HG02759 (cell line): Measurements from ENCODE around the gene PTPRC.

Source experiments
- ATAC-seq: cut with Tn5 transposase; IDR thresholded peaks from one replicate; pipeline ENCODE4 v1.9.1; 2021; ENCODE audit warnings: mild to moderate bottlenecking, moderate library complexity; ENCODE audit not compliant: unreplicated experiment

The PTPRC gene

GRCh38 chr1:198700016-198700392, 61.2 kb downstream of the PTPRC start:
- no peak for ATAC-seq

DNA sequence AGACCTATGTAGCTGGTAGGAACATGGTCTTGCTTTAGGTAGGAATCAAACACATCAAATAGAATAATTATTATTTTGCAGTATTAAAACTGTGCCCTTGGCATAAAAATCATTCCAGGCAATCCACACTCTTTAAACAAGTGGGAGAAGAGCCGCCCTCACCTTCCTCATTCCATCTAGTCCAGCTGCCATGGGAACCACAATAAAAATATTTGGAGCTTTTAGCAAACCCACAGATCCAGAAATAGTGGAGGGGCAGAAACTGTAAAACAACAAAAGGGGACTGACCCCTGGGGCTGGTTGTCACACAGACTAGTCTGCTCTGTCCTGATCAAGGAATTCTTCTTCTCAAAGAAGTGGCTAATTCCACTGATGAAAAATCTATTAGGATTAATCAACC, 61.6 kb downstream of the PTPRC start:
- ATAC-seq, result no peak

DNA sequence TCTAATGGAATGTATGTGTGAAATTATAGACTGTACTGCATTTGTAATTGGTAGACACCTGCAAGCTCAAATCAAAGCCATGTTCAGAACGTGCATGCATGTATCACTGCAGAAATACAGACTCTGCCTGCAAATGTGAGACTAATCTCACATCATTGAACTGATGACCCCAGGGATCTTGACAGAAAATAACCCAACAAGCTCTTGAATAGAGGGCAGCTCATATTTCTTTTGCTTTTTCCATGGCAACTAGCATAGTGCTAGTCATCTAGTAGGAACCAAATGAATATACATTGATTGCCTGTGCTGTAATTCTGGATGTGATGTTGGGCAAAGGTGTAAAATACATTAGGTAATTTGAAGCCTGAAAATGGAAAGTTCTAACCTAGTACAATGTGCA, 62.4 kb downstream of the PTPRC start:
- no peak for ATAC-seq

GRCh38 chr1:198701766-198702539, 63.1 kb downstream of the PTPRC start:
- no peak for ATAC-seq

- no peak for ATAC-seq
These were observed 70.1 kb downstream of the PTPRC start for GRCh38 chr1:198708761-198709525.

- ATAC-seq, result no peak
These were observed 73.0 kb downstream of the PTPRC start for GRCh38 chr1:198711837-198712236.

- ATAC-seq, result no peak
These were observed 74.2 kb downstream of the PTPRC start for GRCh38 chr1:198713081-198713480.

- ATAC-seq, result no peak
These were observed 75.4 kb downstream of the PTPRC start for GRCh38 chr1:198714271-198714670.

DNA sequence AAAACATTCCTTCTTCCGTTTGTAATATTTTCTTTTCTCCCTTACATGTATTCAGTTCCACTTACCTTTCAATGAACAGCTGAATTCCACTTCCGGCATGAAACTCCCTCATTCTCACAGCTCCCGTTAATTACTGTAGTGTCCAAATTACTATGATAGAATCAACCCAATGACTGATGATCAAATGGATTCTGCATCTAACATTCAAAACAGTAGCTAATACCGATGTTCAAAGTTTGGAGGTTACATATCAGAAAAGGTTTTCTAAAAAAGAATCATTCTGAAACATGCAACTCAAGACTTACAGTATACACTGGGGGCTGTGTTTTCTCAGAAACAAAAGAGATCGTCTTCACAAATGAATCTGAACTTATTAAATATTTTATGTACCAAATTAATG, 77.2 kb downstream of the PTPRC start:
- ATAC-seq, result no peak

DNA sequence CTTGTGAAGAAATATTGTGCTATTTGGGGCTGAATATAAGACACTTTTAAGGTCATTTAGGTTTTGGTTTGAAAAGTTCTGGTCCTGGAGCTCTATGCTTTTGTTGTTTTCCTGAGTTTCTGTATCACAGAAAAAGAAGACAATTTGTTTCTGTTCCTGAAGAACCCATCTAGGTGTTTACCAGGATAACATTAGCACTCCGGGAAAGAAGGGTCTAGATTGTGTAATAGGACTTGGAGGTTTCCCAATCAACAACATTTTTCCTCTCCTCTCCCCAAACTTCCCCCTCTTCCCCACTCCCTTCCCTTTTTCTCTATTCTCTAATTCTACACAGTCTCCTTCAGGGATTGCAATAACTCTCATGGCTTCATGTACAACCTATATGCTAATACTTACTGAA, 78.7 kb downstream of the PTPRC start:
- no peak for ATAC-seq

- no peak for ATAC-seq
These were observed 84.3 kb downstream of the PTPRC start for GRCh38 chr1:198723127-198723526.

- no peak for ATAC-seq
These were observed 86.2 kb downstream of the PTPRC start for GRCh38 chr1:198725090-198725489.

DNA sequence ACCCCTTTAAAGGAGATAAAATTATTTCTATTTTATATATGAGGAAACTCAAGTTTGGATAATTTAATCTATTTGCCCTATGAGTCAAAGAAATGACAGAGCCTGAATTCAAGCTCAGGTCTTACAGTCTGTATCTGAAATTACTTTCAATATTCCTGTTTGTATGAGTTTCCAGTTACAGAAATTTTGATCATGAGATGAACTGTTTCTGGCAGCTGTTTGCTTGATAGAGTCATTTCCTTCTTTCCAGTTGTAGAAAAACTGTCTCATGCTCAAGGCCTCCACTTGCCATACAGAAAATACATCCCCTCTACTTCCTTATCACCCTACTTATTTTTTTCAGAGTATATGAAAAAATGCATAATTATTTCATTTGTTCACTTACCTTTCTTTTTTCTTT, 87.6 kb downstream of the PTPRC start:
- no peak for ATAC-seq

GRCh38 chr1:198729195-198729863, 90.5 kb downstream of the PTPRC start:
- ATAC-seq, result no peak

- no peak for ATAC-seq
These were observed 92.1 kb downstream of the PTPRC start for GRCh38 chr1:198730952-198731351.

DNA sequence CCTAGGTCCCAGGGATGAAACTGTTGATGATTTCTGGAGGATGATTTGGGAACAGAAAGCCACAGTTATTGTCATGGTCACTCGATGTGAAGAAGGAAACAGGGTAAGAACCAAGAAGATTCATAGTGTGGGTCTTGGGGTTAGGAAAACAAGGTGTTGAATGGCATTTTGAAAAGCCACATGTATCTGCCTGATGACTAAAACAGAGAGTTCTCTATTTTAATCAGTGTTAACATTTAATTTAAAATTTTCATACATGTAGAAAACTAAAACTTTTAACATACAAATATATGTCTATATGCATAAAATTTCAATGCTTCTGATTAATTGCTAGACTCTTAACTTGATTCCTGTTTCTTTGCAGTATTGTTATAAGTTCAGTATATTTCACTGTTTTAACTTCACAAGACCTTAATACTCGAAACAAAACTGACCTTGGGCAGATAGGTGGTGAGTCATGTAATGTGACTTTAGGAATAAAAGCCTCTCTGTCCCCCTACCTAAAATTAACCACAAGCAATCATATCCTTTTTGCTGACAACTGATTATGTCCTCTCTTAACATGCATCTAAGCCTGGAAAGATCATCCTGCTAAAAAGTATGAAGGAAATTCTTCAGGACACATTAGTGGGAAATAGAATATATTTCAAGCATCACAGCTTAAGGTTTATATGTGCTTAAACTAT, 95.6 kb downstream of the PTPRC start:
- ATAC-seq, result peak; percentile 92

GRCh38 chr1:198741744-198742143, 102.9 kb downstream of the PTPRC start:
- ATAC-seq, result no peak

GRCh38 chr1:198747127-198747526, 108.3 kb downstream of the PTPRC start:
- ATAC-seq, result no peak

- ATAC-seq, result no peak
These were observed 110.4 kb downstream of the PTPRC start for GRCh38 chr1:198749279-198749678.

- ATAC-seq, result no peak
These were observed 111.2 kb downstream of the PTPRC start for GRCh38 chr1:198750081-198750480.

DNA sequence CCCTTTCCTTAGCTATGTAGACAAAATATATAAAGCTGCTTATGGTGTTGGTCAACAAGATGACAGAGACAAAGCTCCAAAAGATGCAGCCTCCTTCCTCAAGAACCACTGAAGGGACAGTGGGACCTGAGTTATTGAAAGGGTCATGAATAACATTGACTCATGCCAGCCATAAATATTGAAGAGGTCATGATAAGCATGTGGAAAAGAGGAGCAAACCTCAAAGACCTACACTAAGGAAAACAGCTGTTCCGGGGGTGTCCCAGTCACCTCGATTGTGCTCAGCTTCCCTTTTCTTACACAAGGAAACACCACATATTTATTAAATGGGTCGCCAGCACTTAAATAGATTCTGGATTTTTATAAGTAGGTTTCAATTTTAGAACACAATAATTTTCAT, 112.9 kb downstream of the PTPRC start:
- ATAC-seq, result no peak
